Heart left ventricle (tissue), 16 donors: ENCODE results near the gene DNAAF3. TPM values are rescaled to one million over a fixed set of nuclear protein-coding genes. Genes with fewer than 3 reads are reported as not detected.

Experiments
- ATAC-seq, 4 donors: fragments of 200-7000 bp; cut with Tn5 transposase; one replicate each; pipeline ENCODE4 v1.9.1; 2020 to 2022; ENCODE audit warnings: moderate library complexity in 4 of 4, mild to moderate bottlenecking in 3 of 4, moderate number of reproducible peaks in 1 of 4
- DNase-seq, 5 donors: peaks; one replicate each; pipeline ENCODE4 v3.0.0-alpha.2; 2020
- H3K27ac ChIP-seq, 12 donors: fragments of 200-600 bp; sonication (generic) in 4 of 12; one replicate each; pipeline versions ENCODE4 v1.5.0 to v1.8.0; 2016 to 2022; ENCODE audit warnings: mild to moderate bottlenecking in 2 of 12
- H3K27me3 ChIP-seq, 9 donors: fragments of 200-600 bp; sonication (generic) in 2 of 9; one replicate each; pipeline versions ENCODE4 v1.5.1 to v1.8.0; 2016 to 2022; ENCODE audit warnings: mild to moderate bottlenecking in 3 of 9
- H3K36me3 ChIP-seq, 9 donors: fragments of 200-600 bp; sonication (generic) in 2 of 9; one replicate each; pipeline versions ENCODE4 v1.5.0 to v1.8.0; 2018 to 2022; ENCODE audit warnings: mild to moderate bottlenecking in 2 of 9
- H3K4me1 ChIP-seq, 12 donors: fragments of 200-600 bp; sonication (generic) in 4 of 12; one replicate each; pipeline versions ENCODE4 v1.5.0 to v1.8.0; 2016 to 2022; ENCODE audit warnings: mild to moderate bottlenecking in 3 of 12
- H3K4me3 ChIP-seq, 12 donors: fragments of 200-600 bp; sonication (generic) in 4 of 12; one replicate each; pipeline versions ENCODE4 v1.5.0 to v1.8.0; 2017 to 2022; ENCODE audit warnings: mild to moderate bottlenecking in 9 of 12, moderate library complexity in 4 of 12
- H3K9me3 ChIP-seq, 12 donors: fragments of 200-600 bp; sonication (generic) in 4 of 12; one replicate each; pipeline versions ENCODE4 v1.5.0 to v1.8.0; 2016 to 2022; ENCODE audit warnings: mild to moderate bottlenecking in 1 of 12
- POLR2A ChIP-seq, 2 donors: fragments of 450-650 bp; IDR thresholded peaks; one replicate each; pipeline ENCODE4 v1.6.1; 2017; ENCODE audit warnings: antibody characterized with exemption in 2 of 2, mild to moderate bottlenecking in 2 of 2, moderate library complexity in 2 of 2
- WGBS, 4 donors: extraction: QIAGEN DNeasy Blood & Tissue Kit in 2 of 4; methylation state at CpG; one replicate each; pipeline versions ENCODE4 v1.1.5 to v1.1.7; 2013 to 2018; 5-methylcytosine and 5-hydroxymethylcytosine counted together
- intact Hi-C, 10 donors: fragments of 100-400 bp; cut with DNase I; formaldehyde crosslinking; loops; one replicate each; pipeline versions ENCODE4 v1.11.1 to v1.14.2; 2022
- polyA plus RNA-seq, 2 donors: library from polyadenylated mRNA; stranded (reverse); fragments of 200-250 nt; gene quantifications; one replicate each; pipeline ENCODE4 v1.2.3, GENCODE V29; 2013
- total RNA-seq, 9 donors: library from RNA; depleted of rRNA in 2 of 9; stranded (reverse); fragments of >200 nt in 2 of 9; fragmentation: NEBNext Ultra II Directional in 3 of 9; extraction: Animal tissue kit (Norgen Biotek cat#: 25700) in 3 of 9; gene quantifications; one replicate each; pipeline versions ENCODE4 v1.1.0 to v1.2.4, GENCODE V29; 2016 to 2023
- TF ChIP-seq, protein P1 (sequence below), 12 donors: fragments of 200-600 bp; sonication (generic) in 4 of 12; IDR thresholded peaks; one replicate each; pipeline versions ENCODE4 v1.5.0 to v1.8.0; 2018 to 2022; ENCODE audit warnings: antibody characterized with exemption in 12 of 12, mild to moderate bottlenecking in 5 of 12
- donor health status: ischemic (EF 13 %, LVEDD 7.1; RV severe dilation, severe dysfunction).
- donor health status: healthy with polysubstance abuse.
- donor health status: DM: no; HTN: yes; CAD: no.
- donor health status: DM: no; HTN: no; CAD: no.
- donor health status: ischemic (EF 25% LVEDD 6.9; RV normal size, moderate dysfunction).
- donor health status: ischemic (EF 25% LVEDD 5.7; RV mildly dilated, moderate dysfunction).
- donor health status: healthy.
- donor health status: DM: yes; HTN: yes; CAD: no.
- donor health status: ischemic (EF 35%, LVEDD 5.7; RV mildly dilated, moderate dysfunction).
- donor health status: nonischemic (EF 11% LVEDD 7.7; RV severe dilation, severe dysfunction).
- donor health status: DM: yes; HTN: yes; CAD: no.
- donor health status: PGD.
- donor health status: ischemic (EF 29% LVEDD 5.4; RV normal size, mild dysfunction).
- donor health status: nonischemic (EF 23%, LVEDD 6.1; RV moderate dilation, normal function).

DNAAF3 gene
- total and polyA plus RNA-seq, 11 donors, result 0.56 to 5.7 (median 2.1) TPM

- H3K36me3 ChIP-seq, result no peaks in the 10 kb centered on the region
- no peaks in the 10 kb centered on the region for H3K9me3 ChIP-seq
- DNase-seq (peak in 4 of 5 donors; percentile 57 to 84 (median 76)), ATAC-seq (peak; percentile 12 to 43 (median 23))
- H3K27ac ChIP-seq, result peak overlapping the region; percentile 74 to 97 (median 88)
- peak overlapping the region; percentile 56 to 98 (median 88) for H3K4me3 ChIP-seq
- 18 to 23% (median 20%) methylated on average over 13 to 22 of the region's 22 CpGs for WGBS, 4 donors
- TF ChIP-seq, protein P1, sequence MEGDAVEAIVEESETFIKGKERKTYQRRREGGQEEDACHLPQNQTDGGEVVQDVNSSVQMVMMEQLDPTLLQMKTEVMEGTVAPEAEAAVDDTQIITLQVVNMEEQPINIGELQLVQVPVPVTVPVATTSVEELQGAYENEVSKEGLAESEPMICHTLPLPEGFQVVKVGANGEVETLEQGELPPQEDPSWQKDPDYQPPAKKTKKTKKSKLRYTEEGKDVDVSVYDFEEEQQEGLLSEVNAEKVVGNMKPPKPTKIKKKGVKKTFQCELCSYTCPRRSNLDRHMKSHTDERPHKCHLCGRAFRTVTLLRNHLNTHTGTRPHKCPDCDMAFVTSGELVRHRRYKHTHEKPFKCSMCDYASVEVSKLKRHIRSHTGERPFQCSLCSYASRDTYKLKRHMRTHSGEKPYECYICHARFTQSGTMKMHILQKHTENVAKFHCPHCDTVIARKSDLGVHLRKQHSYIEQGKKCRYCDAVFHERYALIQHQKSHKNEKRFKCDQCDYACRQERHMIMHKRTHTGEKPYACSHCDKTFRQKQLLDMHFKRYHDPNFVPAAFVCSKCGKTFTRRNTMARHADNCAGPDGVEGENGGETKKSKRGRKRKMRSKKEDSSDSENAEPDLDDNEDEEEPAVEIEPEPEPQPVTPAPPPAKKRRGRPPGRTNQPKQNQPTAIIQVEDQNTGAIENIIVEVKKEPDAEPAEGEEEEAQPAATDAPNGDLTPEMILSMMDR (IDR thresholded peaks at IDR 0.05), result no peak
- peak in 1 of 2 donors; percentile 7 for TF ChIP-seq POLR2A (IDR thresholded peaks at IDR 0.05)
- intact Hi-C loops, result loop anchor here in 1 of 10 donors (5.0 kb wide), 1 partner anchor 39 kb away; the partner anchor contains the start of gene TNNI3
- H3K4me1 ChIP-seq, result peaks cover 5 to 43% (median 29%) of the 10 kb centered on the region in 12 donors
- H3K27me3 ChIP-seq, result no peaks in the 10 kb centered on the region
Observed at GRCh38 chr19:55118401-55118991, 47.9 kb downstream of the DNAAF3 start.

GRCh38 chr19:55117663-55118391 is 48.6 kb downstream of the DNAAF3 start:
- peaks cover 0 to under 1% (median 0%) of the 10 kb centered on the region in 9 donors for H3K36me3 ChIP-seq
- peak overlapping the region; percentile 76 to 98 (median 92) for H3K27ac ChIP-seq
- H3K4me1 ChIP-seq, result peaks cover 5 to 50% (median 36%) of the 10 kb centered on the region in 12 donors
- H3K27me3 ChIP-seq, result no peaks in the 10 kb centered on the region
- H3K9me3 ChIP-seq, result no peaks in the 10 kb centered on the region
- TF ChIP-seq, protein P1 (IDR thresholded peaks at IDR 0.05), result peak in 1 of 12 donors; percentile 19
- peak in 1 of 2 donors; percentile 68 for TF ChIP-seq POLR2A (IDR thresholded peaks at IDR 0.05)
- WGBS, 4 donors, result 0 to 2% (median 1%) methylated on average over 32 to 44 of the region's 44 CpGs
- peak; percentile 99 to 100 (median 99) for DNase-seq
- peak overlapping the region; percentile 56 to 98 (median 88) for H3K4me3 ChIP-seq
- intact Hi-C loops, result loop anchor here in 1 of 10 donors (2.0 to 5.0 kb wide), 2 partner anchors 39 to 55 kb away; partner anchors contain the start of genes RDH13 and TNNI3
- ATAC-seq, result peak; percentile 80 to 86 (median 84)

DNA sequence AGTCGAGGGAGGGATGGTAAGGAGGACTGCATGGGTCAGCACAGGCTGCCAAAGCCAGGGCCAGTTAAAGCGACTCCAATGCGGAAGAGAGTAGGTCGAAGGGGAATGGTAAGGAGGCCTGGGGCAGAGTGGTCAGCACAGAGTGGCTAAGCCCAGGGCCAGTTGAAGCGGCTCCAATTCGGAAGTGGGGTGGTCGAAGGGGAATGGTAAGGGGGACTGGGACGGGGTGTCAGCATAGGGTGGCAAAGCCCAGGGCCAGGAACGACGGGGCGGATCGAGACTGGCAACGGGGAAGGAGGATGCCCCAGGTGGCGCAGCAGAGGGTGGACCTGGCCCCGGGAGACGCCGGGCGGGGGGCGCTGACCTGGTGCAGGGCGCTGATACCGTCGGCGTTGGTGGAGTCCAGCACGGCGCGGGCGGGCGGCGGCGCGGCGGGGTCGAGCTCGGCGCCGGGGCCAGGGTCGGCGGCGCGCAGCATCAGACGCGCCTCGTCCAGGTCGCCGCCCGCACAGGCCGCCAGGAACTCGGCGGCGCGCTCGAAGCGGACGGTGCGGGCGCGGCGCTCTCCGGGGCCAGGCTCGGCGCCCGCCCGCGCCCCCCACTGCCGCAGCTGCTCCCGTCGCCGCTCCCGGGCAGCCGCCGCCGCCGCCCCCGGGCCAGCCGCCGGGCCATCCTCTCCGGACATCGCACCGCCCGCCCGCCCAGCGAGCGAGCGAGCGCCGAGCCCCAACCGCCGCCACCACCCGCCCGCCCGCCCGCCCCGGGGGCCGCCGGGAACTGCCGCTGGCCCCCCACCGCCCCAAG is 49.4 kb downstream of the DNAAF3 start, which contains the start of gene PPP1R12C:
Gene PPP1R12C (minus strand): TSS at position 779 of the 804 bp plus-strand sequence. CDS start 94 bp downstream, at position 685.
- intact Hi-C loops, result loop anchor here in 1 of 10 donors (2.0 to 5.0 kb wide), 2 partner anchors 40 to 54 kb away; partner anchors contain the start of genes RDH13 and TNNI3
- 0 to 1% (median 0%) methylated on average over 19 to 97 of the region's 97 CpGs for WGBS, 4 donors
- H3K9me3 ChIP-seq, result no peaks in the 10 kb centered on the region
- peak within 1 kb of the TSS; percentile 66 to 98 (median 90) for H3K4me3 ChIP-seq
- H3K4me1 ChIP-seq, result peaks cover 5 to 57% (median 43%) of the 10 kb centered on the region in 12 donors
- H3K27me3 ChIP-seq, result no peaks in the 10 kb centered on the region
- peak within 1 kb of the TSS; percentile 90 to 99 (median 96) for H3K27ac ChIP-seq
- peak in 2 of 5 donors; percentile 46 to 56 for DNase-seq
- H3K36me3 ChIP-seq, result peaks cover 0 to 7% (median 5%) of the 10 kb centered on the region in 9 donors
- no peak for ATAC-seq
- TF ChIP-seq POLR2A (IDR thresholded peaks at IDR 0.05), result no peak
- TF ChIP-seq, protein P1 (IDR thresholded peaks at IDR 0.05), result no peak
